ENCODE measurements around the gene NET1.

The NET1 gene

DNA sequence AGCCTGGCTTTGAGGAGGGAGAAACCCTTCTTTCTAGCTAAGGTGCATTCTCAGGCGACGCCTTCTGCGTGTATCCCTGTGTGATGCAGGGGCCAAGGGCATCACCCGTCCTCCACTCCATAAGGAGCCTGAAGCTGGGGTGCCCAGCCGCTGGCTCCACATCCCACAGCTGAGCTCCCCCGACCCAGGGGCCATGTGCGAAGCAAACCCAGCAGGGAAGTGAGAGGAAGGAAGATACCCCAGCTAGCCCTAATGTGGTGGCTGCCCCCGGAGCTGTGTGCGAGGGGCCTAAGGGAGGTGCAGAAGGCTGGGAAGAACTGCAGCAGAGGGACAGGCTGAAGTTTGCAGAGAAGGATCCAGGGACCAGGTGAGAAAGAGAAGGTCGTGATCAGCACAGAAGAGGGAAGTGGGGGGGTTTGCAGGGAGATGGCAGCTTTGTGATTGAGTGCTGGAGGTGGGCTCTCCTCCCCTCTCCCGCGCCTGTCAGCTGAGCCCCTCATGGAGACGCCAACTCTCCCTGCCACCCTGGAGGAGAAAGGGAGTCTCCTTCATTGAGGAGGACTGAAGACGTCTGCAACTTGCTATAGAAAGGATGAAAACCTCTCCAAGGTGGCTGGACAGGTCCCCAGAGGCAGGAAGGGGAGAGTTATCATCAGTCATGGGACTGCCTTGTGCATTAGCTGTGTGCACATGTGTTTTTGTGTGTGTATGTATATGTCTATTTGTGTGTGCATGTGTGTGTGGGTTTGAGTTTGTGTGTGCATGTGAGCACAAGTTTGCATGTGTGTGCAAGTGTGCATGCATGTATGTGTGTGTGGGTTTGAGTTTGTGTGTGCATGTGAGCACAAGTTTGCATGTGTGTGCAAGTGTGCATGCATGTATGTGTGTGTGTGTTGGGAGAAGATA, 90.5 kb downstream of the NET1 start:
- no peak for DNase-seq

DNA sequence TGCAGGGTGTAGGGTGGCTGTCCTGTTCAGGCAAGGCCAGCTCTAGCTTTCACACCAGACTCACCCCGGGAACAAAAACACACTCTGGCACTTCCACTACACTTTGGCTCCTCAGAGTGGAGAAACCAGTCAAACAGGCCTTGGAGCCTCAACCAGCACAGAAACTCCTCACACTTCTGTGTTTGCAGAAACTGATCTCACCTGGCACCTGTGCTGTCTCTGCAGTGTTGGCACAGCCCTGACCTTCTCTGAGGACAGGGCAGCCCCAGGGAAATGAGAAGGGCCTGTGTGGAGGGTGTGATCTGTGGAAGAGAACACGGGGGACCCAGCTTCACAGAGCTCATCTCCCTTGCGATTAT, 91.1 kb downstream of the NET1 start:
- no peak for DNase-seq

DNA sequence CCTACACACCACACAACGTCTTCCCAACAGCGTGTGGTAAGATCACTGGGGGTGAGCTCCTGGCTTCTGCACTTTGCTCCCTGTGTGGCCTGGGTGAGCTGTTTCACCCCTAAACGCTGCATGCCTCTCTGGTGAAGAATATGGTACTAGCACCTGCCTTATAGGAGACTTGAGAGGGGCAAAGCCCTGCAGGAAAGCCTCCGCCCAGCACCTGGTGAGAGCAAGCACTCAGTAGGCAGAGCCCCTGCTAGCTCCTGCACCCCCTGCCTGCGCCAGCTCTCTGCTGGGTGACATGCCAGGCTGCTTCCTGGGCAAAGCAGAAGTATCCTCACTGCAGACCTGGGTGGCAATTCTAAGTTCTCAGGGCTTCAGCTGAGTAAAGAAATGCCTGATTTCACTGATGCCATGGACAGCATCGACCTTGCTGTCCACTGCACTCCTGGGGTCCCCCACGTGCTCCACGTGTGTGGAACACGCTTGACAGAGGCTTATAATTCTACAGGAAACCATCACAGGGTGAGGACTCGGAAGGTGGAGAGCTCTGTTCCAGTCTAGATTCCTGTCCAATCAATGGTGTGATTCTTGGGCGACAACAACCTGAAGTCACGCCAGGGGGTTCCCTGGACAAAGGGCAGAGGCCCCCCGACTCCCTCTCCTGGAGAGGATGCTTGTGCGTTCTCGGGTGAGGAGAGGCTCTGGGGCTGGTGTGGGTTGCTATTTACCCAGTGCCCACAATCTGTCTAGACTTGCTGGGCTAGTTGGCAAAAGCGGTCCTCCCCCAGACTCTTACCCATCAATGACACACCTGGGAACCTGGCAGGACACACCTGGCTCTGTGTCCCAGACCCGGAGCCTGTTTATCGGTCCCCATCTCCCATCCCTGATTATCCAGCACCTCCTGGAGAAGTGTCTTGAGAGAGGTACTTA, 92.1 kb downstream of the NET1 start:
- DNase-seq: no peak

DNA sequence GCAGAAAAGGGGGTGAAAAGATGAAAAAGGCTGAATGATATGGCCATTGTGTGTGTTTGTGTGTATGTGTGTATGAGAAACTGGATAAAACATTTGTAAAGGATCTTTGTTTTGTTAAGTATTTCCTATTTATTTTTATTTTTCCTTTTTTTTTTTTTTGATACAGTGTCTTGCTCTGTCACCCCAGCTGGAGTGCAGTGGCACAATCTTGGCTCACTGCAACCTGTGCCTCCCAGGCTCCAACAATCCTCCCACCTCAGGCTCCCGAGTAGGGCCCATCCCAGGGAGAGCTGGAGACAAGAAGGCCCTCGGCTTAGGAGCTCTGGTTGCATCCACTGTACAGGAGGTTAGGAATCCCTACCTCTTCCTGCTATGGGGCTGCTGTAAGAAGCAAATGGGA, 93.9 kb downstream of the NET1 start:
- no peak for DNase-seq

DNA sequence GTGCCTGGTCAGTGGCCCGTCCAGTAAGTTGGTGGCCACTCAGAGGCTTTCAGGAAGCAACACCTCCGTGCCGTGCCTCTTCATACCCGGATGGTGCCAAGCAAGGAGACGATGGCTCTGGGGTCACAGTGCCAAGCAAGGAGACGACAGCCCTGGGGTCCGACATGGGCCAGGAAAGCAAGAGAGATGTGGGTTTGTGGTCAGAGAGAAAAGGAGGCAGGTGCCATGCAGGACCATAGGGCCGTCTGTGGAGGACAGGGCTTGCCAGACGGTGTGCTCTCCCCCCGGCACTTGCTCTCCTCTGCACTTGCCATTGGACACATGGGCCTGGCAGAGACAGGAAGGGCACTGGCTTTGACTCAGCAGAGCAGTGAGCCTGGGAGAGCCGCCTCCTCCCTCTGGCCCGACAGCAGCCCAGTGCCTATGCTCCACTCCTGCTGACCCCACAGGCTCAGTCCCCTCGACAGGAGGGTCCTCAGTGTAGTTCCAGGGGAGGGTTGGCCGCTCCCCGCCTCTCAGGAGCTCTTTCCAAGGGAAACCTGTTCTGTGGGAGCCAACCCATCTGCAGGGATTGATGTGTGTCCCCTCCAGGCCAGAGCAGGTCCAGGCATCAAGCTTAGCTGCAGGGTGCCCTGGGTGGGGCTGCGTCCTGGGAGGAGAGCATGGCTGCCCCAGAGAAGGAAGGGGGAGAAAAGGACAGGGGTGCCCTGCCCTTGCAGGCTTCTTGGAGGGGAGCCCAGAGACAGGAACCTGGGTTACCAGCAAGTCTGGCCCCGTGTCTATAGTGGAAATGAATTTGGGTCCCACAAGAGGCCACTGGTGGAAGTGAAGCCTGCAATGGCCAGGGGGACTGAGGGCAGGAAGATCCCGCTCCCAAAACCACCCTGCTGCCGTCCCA, 94.6 kb downstream of the NET1 start:
- DNase-seq: no peak

DNA sequence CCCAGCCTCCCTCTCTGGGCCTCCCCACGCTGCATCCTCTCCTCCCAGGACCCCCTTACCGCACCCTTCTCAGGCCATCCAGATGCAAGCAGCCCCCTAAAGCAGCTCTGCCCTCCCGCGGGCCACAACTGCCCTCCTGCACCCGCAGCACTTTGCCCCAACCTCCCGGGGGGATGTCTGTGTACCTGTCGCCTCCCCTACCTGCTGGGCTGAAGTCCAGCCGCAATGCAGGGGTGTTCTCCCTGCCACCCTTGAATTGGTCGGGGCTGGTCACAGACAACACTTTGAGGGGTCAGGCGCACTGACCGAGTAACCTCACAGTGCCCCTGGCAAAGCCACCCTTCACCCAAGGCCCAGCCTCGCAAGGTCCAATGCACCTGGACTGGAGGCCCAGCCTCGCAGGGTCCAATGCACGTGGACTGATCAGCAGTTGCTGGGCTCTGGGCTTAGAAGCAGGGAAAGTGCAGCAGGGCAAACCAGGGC, 95.3 kb downstream of the NET1 start:
- no peak for DNase-seq

DNA sequence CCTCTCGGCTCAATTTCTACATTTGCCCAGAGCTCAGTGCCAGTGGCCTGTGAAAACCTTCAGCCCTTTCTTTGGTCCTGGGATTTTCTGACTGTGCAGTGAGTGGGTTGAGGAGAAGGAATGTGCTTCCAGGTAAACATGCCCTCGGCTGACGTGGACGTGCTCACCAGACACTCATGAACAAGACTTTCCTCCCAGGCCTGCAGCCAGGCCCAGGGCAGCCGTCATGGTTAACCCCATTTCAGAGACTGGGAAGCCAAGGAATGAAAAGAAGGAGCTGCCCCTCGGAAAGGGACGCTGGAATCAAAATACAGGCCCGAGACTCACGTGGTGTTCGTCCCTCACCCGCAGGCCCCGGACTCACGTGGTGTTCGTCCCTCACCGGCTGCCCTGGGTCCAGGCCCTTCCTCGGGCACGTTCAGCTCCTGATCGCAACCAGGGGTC, 95.8 kb downstream of the NET1 start:
- DNase-seq: no peak
